ENCODE measurements around the gene ACSM5.

DNA sequence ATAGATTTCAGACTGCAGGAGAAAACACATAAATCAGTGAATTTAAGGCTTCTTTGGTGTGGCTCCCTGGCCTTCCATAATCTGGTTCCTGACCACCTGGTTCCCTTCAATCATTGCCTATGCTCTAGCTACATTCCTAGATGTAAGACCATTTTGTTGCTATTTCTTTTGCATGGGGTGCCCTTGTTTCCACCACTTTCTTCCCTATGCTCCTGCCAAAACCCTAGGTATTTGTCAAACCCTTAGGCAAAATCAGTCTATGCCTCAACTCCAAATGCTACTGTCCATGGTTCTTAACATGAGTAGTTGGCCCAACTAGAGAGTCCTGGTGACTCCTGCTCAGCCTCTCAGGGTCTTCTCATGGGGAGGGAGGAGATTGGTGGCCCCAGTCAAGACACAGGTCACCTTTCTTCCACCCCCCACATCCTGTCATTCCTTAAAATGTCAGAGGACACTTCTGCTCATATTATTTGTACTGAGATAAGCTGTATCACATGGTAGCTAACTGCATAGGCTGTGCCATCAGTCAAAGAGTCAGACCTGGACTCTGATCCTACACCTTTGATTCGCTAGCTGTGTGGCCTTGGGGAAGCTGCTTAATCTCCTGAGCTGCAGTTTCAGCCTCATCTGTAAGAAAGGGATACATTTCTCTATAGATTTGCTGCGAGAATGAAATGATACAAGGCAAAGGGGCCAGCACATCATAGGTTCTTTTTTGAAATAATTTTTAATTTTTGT is 15.0 kb downstream of the ACSM5 start:
- TF ChIP-seq PAX5 (IDR thresholded peaks at IDR 0.05; ENCODE audit: insufficient read depth, low read length, severe bottlenecking) (no peak), POU2F2 (IDR thresholded peaks at IDR 0.05; ENCODE audit: low read depth, low read length) (no peak), POLR2AphosphoS5 (IDR thresholded peaks at IDR 0.05; ENCODE audit: low read depth, low read length) (no peak), POLR2A (IDR thresholded peaks at IDR 0.05; ENCODE audit: low read depth, low read length) (no peak)
